Stomach (tissue), 9 donors: Measurements from ENCODE around the gene TTLL1. TPM values are rescaled to one million over a fixed set of nuclear protein-coding genes. Genes with fewer than 3 reads are reported as not detected.
A peak's percentile ranks its signal among the peaks of the same experiment; 100 is the strongest.

ENCODE experiments used
- DNase-seq, 2 donors: peaks; one replicate each; pipeline versions ENCODE4 v3.0.0 to v3.0.0-alpha.2; 2013 to 2019
- H3K27ac ChIP-seq, 5 donors: fragments of 200-600 bp in 4 of 5; sonication (generic) in 4 of 5; one replicate each; pipeline ENCODE4 v1.5.1; 2013 to 2019; ENCODE audit warnings: mild to moderate bottlenecking in 1 of 5, moderate library complexity in 1 of 5
- H3K27me3 ChIP-seq, 3 donors: fragments of 200-600 bp; sonication (generic); one replicate each; pipeline ENCODE4 v1.5.1; 2017 to 2019; ENCODE audit warnings: mixed run types in 1 of 3
- H3K36me3 ChIP-seq, 4 donors: fragments of 200-600 bp; sonication (generic); 1 replicate in 3 of 4; 2 replicates in 1 of 4; pipeline ENCODE4 v1.5.1; 2016 to 2019
- H3K4me1 ChIP-seq, 4 donors: fragments of 200-600 bp; sonication (generic); one replicate each; pipeline ENCODE4 v1.5.1; 2016 to 2019
- H3K4me3 ChIP-seq, 4 donors: fragments of 200-600 bp; sonication (generic) in 3 of 4; one replicate each; pipeline ENCODE4 v1.5.1; 2016 to 2019; ENCODE audit warnings: mild to moderate bottlenecking in 1 of 4
- H3K9me3 ChIP-seq, 4 donors: fragments of 200-600 bp; sonication (generic); one replicate each; pipeline ENCODE4 v1.5.1; 2016 to 2019
- CTCF ChIP-seq, 7 experiments: fragments of 450-650 bp in 4 of 7; fragments of 200-600 bp in 3 of 7; sonication (generic) in 3 of 7; IDR thresholded peaks; one replicate each; pipeline ENCODE4 v1.5.1; 2016 to 2019; ENCODE audit warnings: antibody characterized with exemption in 7 of 7, control low read depth in 2 of 7, mild to moderate bottlenecking in 1 of 7
- EP300 ChIP-seq: sonication (generic); formaldehyde crosslinking; IDR thresholded peaks from one replicate; pipeline ENCODE4 v1.6.1; 2017; ENCODE audit warnings: antibody characterized with exemption
- POLR2A ChIP-seq, 4 donors: fragments of 450-650 bp; IDR thresholded peaks; one replicate each; pipeline ENCODE4 v1.6.1; 2016; ENCODE audit warnings: antibody characterized with exemption in 4 of 4, control low read depth in 2 of 4, mild to moderate bottlenecking in 1 of 4, moderate library complexity in 1 of 4
- POLR2AphosphoS5 ChIP-seq, 3 donors: sonication (generic); formaldehyde crosslinking; IDR thresholded peaks; one replicate each; pipeline ENCODE4 v1.6.1; 2016; ENCODE audit warnings: antibody characterized with exemption in 3 of 3
- WGBS, 5 donors: extraction: QIAGEN DNeasy Blood & Tissue Kit in 3 of 5; methylation state at CpG; one replicate each; pipeline versions ENCODE4 v1.1.5 to v1.1.7; 2013 to 2018; 5-methylcytosine and 5-hydroxymethylcytosine counted together
- intact Hi-C: fragments of 100-400 bp; cut with DNase I; formaldehyde crosslinking; loops from one replicate; pipeline ENCODE4 v1.15.1; 2023; ENCODE audit warnings: low total_unique reads
- polyA plus RNA-seq, 3 donors: library from polyadenylated mRNA; stranded (reverse); fragments of 200-250 nt; gene quantifications; one replicate each; pipeline ENCODE4 v1.2.3, GENCODE V29; 2013
- total RNA-seq, 5 donors: library from RNA; depleted of rRNA; stranded (reverse); fragments of >200 nt; gene quantifications; one replicate each; pipeline versions ENCODE4 v1.1.0 to v1.2.3, GENCODE V29; 2014 to 2016
- donor health status: healthy with polysubstance abuse.
- donor health status: Bipolar disorder and iron deficiency.
- donor health status: healthy.

TTLL1 gene
- total and polyA plus RNA-seq, 8 donors = 3.3 to 16.3 (median 4.8) TPM; not detected in 2

- TF ChIP-seq POLR2AphosphoS5 (IDR thresholded peaks at IDR 0.05) (no peak), POLR2A (IDR thresholded peaks at IDR 0.05) (no peak)
- Histone ChIP-seq H3K4me3 (peak overlapping the region; percentile 87 to 99 (median 96)), H3K9me3 (no peaks in the 10 kb centered on the region), H3K27me3 (no peaks in the 10 kb centered on the region), H3K4me1 (peaks cover 29 to 74% (median 60%) of the 10 kb centered on the region in 4 donors), H3K36me3 (no peaks in the 10 kb centered on the region), H3K27ac (peak overlapping the region; percentile 85 to 95 (median 86))
- no peak for DNase-seq
- intact Hi-C loops = no loop called here
- WGBS, 5 donors = 8 to 20% (median 9%) methylated on average over 12 to 16 of the region's 16 CpGs
Observed at GRCh38 chr22:43013355-43014315, 75.6 kb downstream of the TTLL1 start.

DNA sequence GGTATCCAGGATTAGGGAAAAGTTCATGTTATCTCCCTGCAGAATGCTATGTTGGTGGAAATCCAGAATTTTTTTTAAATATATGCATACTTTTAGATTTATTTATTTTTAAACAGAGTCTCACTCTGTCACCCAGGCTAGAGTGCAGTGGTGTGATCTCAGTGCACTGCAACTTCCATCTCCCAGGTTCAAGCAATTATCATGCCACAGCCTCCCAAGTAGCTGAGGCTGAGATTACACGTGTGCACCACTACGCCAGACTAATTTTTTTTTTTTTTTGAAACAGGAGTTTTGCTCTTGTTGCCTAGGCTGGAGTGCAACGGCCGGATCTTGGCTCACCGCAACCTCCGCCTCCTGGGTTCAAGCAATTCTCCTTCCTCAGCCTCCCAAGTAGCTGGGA, 76.8 kb downstream of the TTLL1 start:
- H3K4me1 ChIP-seq = peaks cover 39 to 74% (median 64%) of the 10 kb centered on the region in 4 donors
- intact Hi-C loops = no loop called here

DNA sequence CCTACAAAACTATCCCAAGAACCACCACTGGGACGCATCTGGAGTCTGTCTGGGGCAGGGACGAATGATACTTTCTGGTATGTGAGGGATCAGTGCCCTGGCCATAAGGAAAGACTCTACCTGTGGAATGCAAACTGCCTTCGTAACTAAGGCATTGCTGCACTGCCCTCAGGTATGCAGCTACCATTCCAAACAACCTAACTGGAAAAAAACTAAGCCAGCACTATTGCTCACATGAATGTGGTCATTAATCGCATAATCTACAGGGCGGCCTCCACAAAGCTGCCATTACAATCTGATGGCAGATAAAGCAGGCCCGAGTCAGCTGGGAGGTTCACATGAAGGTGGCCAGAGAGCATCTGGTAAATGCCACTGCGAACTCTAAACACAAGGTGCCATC, 78.1 kb downstream of the TTLL1 start:
- intact Hi-C loops = no loop called here
- peak overlapping the region; percentile 41 to 64 (median 45) for H3K27ac ChIP-seq
- peaks cover 41 to 83% (median 68%) of the 10 kb centered on the region in 4 donors for H3K4me1 ChIP-seq
- H3K9me3 ChIP-seq = no peaks in the 10 kb centered on the region
- H3K36me3 ChIP-seq = no peaks in the 10 kb centered on the region
- 40 to 65% (median 51%) methylated on average over 7 of the region's 7 CpGs for WGBS, 5 donors
- TF ChIP-seq POLR2AphosphoS5 (IDR thresholded peaks at IDR 0.05) (peak in 2 of 3 donors; percentile 26 to 42), EP300 (no peak)
- H3K4me3 ChIP-seq = no peak overlapping the region
- no peaks in the 10 kb centered on the region for H3K27me3 ChIP-seq
- peak; percentile 46 to 57 for DNase-seq

More for the DNA sequence above, 76.8 kb downstream of the TTLL1 start:
- H3K9me3 ChIP-seq = no peaks in the 10 kb centered on the region
- no peak for DNase-seq
- WGBS, 5 donors = 82 to 90% (median 85%) methylated on average over 6 of the region's 6 CpGs
- H3K36me3 ChIP-seq = no peaks in the 10 kb centered on the region
- no peak overlapping the region for H3K27ac ChIP-seq
- H3K27me3 ChIP-seq = no peaks in the 10 kb centered on the region
- TF ChIP-seq CTCF (IDR thresholded peaks at IDR 0.05) (no peak), POLR2A (IDR thresholded peaks at IDR 0.05) (no peak), POLR2AphosphoS5 (IDR thresholded peaks at IDR 0.05) (no peak), EP300 (no peak)
- H3K4me3 ChIP-seq = no peak overlapping the region

DNA sequence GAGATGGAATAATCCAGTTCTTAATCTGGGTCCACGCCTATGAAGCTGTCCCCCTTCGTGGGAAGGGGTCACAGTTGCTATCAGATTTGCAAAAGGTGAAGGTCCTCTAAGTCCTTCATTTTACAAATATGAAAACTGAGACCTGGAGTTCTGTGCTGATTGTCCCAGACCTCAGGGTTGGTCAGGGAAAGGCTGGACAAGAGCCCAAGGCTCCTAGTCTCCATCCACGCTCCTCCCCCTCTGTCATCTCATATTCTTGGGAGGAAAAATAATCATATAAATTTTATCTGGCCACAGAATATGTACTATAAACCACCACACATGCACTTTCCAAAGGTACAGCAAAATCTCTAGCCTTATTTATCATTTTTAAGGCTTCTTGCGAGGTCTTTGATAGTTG, 79.7 kb downstream of the TTLL1 start:
- no peak overlapping the region for H3K4me3 ChIP-seq
- no peaks in the 10 kb centered on the region for H3K36me3 ChIP-seq
- no peaks in the 10 kb centered on the region for H3K27me3 ChIP-seq
- 57 to 82% (median 70%) methylated on average over 4 of the region's 4 CpGs for WGBS, 5 donors
- intact Hi-C loops = no loop called here
- no peak for DNase-seq
- H3K4me1 ChIP-seq = peaks cover 40 to 90% (median 74%) of the 10 kb centered on the region in 4 donors
- TF ChIP-seq EP300 (no peak), CTCF (IDR thresholded peaks at IDR 0.05) (no peak), POLR2A (IDR thresholded peaks at IDR 0.05) (no peak), POLR2AphosphoS5 (IDR thresholded peaks at IDR 0.05) (no peak)
- peak overlapping the region in 1 of 5 donors; percentile 62 for H3K27ac ChIP-seq
- H3K9me3 ChIP-seq = no peaks in the 10 kb centered on the region

GRCh38 chr22:43008921-43009320, 80.3 kb downstream of the TTLL1 start:
- Histone ChIP-seq H3K27ac (peak overlapping the region in 3 of 5 donors; percentile 34 to 64 (median 62)), H3K9me3 (no peaks in the 10 kb centered on the region), H3K36me3 (no peaks in the 10 kb centered on the region), H3K4me3 (no peak overlapping the region), H3K27me3 (no peaks in the 10 kb centered on the region), H3K4me1 (peaks cover 45 to 93% (median 77%) of the 10 kb centered on the region in 4 donors)
- WGBS, 5 donors = 76 to 90% (median 80%) methylated on average over 4 of the region's 4 CpGs
- TF ChIP-seq POLR2AphosphoS5 (IDR thresholded peaks at IDR 0.05) (no peak), POLR2A (IDR thresholded peaks at IDR 0.05) (no peak), CTCF (IDR thresholded peaks at IDR 0.05) (no peak), EP300 (no peak)
- DNase-seq = no peak
- intact Hi-C loops = no loop called here
